Caki2 (cell line): Measurements from ENCODE around the gene VAMP2. TPM values are rescaled to one million over a fixed set of nuclear protein-coding genes. Genes with fewer than 3 reads are reported as not detected.
"Not testable (repeated sequence)": the region's sequence is repeated elsewhere in the genome, so short reads cannot be mapped to it uniquely, and the experiment has no call there.

Source experiments
- DNase-seq: peaks from one replicate; pipeline ENCODE4 v3.0.0-alpha.2; 2015; ENCODE audit warnings: low read depth
- in situ Hi-C: cut with HindIII; loops from 2 replicates; pipeline ENCODE4 v1.10.0; 2016; ENCODE audit warnings: low sequenced_read_pairs, low pct_unique_long_range_greater_than_20kb, mixed read lengths
- total RNA-seq: library from RNA; depleted of rRNA; stranded (reverse); fragments of >200 nt; shearing (Covaris generic); gene quantifications from 2 replicates; pipeline ENCODE4 v1.2.3, GENCODE V29; 2014; ENCODE audit warnings: low replicate concordance

Gene VAMP2
- total RNA-seq, 1 experiment from 2014 or later = not detected

DNA sequence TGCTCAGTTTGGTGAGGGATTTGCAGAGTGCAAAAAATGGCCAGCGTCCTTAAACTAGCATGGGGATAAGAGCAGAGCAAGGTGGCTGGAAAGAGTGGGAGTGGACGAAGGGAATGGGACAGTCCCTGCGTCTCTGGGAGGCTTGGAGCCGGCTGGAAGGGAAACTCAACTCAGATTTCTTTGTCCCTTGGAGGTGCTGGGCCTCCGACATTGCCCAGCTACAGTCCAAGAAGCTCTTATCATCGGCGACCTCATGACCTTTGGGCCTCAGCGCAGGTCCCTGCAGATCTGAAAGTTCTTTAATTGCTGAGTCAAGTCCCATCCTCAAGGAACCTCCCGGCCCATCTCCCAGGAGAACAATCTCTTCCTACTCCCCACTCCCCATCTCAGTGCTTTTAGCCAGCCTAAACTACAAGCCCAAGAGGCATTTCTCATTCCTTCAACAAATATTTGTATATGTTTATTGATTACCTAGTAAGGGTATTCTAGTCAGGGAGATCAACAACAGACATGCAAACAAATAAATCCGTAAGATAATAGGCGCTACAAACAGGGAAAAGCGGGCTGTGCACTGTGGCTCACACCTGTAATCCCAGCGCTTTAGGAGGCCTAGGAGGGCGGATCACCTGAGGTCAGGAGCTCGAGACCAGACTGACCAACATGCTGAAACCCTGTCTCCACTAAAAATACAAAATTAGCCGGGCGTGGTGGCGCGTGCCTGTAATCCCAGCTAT lies 14.4 kb upstream of the VAMP2 start:
- no peak for DNase-seq
- in situ Hi-C loops = no loop called here

DNA sequence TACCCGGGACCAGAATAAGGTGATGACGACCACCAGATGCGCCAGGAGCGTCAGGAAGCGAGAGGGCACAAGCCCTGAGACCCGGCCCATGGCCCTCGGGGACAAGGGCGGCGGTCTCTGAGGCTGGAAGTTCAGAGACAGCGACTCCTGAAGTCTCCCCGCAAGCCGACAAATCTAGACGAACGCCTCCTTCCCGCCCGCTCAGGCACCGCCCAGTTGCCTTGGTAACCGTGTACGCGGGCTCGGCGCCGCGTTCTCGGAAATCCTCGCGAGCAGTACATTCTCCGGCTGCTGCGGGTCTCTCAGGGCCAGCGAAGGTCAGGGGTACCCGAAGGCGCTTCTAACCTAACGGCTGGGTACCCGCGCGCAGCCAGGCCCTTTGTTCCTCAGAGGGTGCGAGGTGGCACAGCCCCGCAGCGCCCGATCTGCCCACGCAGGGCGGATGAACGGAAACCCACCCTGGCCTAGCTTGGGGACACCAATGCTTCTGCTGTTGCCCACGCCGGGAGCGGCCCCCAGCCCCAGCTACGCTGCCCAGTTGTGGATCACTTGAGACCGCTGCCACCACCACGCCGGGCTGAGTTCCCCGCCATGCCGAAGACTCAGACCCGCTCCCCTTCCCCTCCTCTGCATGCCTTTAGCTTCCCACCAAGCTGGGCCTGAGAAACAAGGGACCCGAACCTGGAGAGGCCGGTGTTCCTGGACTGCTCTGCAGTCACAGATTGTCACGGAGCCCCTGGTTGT lies 13.6 kb upstream of the VAMP2 start, which contains the start of gene TMEM107:
TMEM107 (minus strand) TSS at position 184 of the 744 bp plus-strand sequence; CDS start at position 90, 94 bp downstream.
- in situ Hi-C loops = no loop called here
- peak; percentile 83 for DNase-seq

DNA sequence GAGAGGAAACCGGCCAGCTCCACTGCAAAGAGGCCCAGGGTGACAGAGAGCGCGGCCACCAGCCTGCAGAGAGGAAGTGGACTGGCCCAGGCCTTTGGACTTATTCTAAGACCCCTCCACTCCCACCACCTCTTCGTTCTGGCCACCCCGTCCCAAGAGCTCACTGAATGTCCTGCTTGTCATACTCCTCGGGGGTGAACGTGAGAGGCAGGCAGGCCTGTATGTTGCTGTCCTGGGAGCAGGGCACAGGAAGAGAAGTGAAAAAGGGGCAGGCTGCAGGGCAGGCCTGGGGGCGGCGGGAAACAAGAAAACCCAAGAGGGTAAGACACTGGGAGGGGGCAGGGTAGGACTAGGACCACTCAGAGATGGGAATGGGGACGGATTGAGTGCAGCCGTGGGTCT lies 13.0 kb upstream of the VAMP2 start:
- DNase-seq = no peak
- in situ Hi-C loops = no loop called here

DNA sequence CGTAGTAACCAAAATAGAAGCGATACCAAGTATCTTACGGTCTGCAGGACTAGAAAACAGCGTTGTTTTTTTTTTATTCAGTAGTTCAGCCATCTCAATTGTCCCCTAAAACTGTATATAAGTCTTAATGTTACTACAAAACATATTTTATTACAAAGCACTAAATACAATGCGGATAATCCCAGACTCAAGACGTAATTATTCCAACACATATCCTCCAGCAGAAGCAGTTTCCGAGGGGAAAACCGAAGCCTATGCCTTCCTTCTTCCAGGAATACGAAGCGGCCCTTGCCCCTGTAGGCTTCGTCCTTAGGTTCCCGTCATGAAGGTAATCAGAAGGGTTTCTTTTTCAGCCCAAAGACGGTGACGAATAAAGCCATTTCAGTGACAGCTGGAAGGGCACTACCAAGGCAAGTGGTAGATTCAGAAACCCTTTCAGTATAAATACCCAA lies 11.1 kb upstream of the VAMP2 start:
- DNase-seq = no peak
- in situ Hi-C loops = no loop called here

DNA sequence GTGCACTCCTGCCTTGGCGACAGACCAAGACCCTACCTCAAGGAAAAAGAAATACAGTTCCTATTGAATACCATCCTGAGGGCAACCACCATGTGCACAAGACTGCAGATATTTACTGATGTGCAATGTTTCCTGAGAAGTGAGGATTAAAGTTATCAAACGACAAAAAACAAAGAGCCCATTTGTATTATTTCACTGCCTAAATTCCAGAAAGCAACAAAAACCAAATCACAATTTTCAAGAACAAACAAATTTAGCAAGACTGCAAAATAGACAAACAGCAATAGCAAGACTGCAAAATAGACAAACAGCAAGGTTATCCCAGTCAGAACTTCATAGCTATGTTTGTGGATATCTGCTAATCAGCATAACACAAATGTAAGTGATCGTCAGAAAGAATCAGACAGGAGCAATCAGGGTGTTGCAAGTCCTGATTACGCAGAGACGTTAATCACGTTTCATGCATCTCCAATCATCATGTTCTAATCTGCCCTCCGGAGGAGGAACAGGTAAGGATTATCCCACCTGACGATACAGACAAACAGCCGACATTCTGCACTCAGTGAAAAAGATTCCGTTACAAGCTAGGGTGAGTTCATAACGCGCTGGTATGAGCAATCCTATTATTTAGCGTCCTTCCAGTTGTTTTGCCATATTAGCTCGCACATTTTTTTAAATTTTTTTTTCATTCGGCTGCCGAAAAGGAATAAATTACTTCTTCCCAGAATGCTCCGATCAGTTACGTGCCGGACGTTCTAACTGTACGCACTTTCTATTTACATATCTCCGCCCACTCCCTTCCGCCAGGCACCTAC lies 10.5 kb upstream of the VAMP2 start:
- peak; percentile 97 for DNase-seq
- in situ Hi-C loops = no loop called here

DNA sequence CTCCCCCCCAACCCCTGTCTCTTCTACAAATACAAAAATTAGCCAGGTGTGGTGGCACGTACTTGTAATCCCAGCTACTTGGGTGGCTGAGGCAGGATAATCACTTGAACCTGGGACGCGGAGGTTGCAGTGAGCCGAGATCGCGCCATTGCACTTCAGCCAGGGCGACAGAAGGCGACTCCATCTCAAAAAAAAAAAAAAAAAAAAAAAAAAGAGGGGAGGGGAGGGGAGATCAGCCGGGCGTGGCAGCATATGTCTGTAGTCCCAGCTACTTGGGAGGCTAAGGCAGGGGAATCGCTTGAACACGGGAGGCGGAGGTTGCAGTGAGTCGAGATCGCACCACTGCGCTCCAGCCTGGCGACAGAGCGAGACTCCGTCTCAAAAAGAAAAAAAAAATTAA lies 7.4 kb upstream of the VAMP2 start:
- in situ Hi-C loops, DNase-seq: not testable (repeated sequence)

DNA sequence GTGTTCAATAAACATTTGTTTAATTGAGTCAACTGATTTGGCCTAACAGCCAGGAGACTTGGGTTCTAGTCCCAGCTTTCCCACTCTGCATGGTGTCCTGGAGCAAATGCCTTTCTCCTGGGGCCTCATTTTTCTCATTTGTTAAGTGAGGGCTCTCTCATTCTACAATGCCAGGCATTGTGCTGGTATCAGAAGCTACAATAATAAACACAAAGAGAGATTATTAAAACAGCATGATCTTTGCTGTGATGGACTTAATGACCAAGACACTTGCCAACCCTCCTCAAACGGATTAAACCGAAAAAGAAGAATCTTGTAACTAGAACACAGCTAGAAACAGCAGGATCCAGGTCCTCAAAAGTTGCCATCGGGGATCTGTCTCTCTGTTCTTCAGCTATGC lies 4.8 kb upstream of the VAMP2 start:
- no peak for DNase-seq
- in situ Hi-C loops = no loop called here

DNA sequence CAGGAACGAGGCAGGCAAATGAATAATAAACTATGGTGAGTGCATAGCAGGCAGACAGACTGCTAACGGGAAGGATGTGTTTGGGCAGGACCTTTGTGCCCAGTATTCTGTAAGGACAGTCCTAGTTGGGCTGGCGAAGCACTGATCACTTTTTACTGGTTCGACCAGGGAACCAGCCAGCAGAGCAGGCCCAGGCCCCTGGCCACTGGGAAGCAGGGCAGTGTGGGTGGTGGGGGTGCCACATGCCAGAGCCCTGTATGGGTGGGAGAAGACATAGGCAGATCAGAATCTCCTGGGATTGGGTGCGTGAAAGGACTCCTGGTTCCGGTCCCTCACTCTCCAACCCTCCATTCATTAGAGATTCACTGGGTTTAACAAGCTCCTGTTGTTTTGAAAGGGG lies 4.0 kb upstream of the VAMP2 start:
- in situ Hi-C loops = no loop called here
- DNase-seq = no peak

DNA sequence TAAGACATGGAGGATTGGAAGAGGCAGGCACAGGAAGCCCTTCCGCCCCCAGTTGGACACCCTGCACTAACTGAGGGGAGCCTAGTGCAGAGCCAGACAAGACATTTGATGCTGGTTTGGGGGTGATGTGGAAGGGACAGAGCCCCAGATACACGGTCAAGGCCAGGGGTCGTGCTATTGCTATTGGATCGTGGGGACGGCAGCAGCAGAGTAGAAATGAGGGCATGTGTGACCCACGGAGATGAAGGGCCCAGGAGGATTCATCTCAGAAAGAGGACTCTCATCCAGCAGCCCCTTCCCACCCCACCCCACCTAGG lies 2.0 kb upstream of the VAMP2 start:
- in situ Hi-C loops = no loop called here
- no peak for DNase-seq

DNA sequence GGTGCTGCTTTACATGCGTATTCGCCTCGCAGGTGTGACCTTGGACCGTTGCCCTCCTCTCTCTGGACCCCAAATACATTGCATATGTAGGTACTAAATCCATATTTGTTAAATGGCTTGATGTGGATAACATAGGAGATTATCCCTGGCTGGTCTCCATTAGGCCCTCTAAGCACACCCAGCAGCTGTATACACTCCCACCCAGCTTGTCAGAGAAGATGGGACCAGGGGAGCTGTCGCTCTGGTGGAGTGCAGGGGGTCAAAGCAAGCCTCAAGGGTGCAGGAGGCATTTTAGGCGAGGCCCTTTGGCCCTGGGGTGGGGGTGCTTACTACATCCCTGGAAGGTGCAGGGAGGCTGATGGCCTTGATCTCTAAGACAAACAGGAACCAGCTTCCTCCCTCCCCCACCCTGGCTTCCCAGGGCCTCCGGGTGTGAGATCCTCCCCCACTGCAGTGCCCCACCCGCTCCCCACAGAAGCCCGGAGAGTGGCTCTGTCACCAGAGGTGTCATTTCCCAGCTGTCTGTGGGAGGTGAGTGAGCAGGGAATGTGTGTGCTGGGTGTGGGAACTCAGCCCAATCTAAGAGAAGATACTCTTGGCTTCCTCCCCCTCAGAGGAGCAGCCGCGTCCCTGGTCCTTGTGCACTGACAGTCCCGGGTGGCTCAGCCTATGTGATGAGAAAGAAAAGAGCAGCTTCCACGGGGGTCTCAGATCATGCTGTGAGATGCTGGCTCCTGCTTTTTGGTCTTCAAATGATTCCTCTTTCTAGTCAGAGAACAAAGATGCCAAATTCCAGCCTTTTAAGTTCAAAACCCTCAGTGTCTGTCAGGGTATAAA lies 1.4 kb upstream of the VAMP2 start:
- in situ Hi-C loops = no loop called here
- DNase-seq = peak; percentile 44

DNA sequence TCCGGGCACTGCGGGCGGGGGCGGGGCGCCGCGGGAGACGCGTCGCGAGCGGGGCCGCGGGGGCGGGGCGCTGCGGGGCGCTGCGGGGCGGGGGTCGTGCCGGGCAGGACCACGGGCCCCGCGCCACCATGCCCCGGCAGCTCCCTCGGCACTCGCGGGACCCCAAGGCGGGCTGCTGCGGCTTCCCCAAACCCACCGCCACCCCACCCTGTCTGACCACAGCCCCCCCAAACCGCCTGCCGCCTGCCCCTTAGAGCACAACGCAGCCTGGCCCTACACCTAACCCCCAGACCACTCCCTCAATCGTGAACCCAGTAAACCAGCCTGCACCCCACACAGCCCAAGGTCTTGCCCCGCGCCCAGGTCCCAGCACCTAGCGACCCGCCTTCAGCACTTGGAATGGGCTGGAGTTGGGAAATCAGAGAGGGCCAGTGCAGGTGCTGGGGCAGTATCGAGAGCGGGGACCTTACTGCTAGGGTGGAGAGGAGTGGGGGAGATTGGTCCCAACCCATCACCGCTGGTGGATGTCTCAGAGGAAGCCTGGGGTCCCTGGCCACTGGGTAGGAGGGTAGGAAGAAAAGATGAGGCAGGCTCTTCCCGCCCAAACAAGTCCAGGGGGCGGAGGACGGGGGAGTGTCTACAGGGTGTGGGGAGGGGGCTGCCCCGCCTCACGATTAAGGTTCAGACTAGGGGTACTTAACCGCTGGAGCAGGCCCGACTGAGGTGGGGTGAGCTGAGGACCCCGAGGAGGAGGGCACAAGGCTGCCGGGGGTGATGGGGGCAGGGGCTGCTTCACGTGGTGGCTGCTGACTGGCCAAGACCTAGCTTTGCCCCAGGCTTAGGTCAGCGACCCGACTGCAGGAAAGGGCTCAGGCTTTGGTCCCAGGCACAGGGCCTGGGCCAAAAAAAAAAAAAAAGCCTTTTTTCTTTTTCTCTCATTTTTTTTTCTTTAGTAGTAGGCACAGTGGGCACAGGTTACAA lies 539 bp upstream of the VAMP2 start:
- in situ Hi-C loops = no loop called here
- no peak for DNase-seq

DNA sequence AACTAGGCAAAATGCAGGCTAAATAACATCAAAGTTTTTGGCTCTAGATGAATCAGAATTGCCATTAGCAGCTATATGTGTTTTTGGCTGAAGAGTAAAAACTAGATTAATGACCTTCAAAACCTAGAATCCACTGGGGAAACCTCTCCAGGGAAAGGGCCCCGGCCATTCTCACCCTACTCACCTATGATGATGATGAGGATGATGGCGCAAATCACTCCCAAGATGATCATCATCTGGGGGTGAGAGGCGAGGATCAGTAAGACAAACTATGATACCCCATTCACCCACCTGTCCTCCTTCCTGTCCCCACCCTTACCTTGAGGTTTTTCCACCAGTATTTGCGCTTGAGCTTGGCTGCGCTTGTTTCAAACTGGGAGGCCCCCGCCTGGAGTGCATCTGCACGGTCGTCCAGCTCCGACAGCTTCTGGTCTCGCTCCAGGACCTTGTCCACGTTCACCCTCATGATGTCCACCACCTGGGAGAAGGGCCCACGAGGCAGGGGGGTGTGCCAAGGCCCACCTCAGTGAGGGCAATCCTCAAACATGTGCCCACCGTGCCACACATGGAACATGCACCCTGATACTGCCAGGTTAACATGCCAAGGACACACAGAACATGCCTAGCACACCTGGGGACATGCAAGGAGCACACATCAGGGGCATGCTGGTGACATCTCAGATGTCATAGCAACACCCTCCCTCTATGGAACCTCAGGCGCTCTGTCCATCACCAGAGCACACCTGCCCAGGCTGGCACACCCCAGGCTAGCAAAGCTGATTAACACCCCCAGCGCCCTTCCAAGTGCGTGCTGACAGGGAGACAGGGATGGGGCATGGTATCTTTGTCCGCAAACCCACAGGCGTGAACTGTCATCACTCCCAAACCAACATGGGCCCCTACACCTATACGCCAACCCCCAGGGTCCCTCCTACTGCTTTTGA lies 1.2 kb downstream of the VAMP2 start:
- in situ Hi-C loops = no loop called here
- no peak for DNase-seq

DNA sequence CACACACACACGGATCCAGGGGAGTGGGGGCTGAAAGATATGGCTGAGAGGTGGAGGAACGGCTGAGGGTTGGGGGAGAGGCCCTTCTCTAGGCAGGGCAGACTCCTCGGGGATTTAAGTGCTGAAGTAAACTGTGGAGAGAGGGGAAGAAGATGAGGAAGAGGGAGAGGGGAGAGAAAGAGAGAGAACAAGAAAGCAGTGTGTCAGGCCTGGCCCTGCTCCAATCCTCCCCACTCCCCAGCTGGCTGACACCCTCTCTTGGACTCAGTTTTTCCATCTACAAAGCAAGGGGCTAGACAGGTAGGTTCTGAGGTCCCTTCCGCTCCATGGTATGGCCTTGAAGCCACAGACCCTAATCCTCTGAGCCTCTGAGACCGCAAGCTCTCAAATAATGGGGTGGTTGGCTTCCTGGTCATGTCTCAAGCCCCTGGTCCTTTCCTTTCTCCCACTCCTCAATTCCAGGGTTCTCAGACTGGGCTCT lies 2.0 kb downstream of the VAMP2 start:
- no peak for DNase-seq
- in situ Hi-C loops = no loop called here

DNA sequence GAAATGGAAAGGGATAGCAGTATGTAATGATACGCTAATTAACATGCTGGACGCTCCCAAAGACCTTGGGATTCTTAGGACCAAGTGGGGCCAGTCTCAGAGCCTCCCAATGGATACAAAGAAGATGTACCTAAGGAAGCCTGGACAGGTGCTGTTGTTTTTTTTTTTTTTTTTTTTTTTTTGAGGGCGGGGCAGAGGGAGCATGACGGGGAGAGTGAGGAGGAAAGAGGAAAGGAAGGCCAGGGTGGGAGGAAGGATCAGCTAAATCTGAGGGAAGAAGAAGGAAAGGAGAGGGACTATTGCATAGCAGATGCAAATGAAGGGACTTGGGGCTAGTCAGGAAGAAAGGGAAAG lies 2.5 kb downstream of the VAMP2 start:
- in situ Hi-C loops = no loop called here
- DNase-seq = no peak

DNA sequence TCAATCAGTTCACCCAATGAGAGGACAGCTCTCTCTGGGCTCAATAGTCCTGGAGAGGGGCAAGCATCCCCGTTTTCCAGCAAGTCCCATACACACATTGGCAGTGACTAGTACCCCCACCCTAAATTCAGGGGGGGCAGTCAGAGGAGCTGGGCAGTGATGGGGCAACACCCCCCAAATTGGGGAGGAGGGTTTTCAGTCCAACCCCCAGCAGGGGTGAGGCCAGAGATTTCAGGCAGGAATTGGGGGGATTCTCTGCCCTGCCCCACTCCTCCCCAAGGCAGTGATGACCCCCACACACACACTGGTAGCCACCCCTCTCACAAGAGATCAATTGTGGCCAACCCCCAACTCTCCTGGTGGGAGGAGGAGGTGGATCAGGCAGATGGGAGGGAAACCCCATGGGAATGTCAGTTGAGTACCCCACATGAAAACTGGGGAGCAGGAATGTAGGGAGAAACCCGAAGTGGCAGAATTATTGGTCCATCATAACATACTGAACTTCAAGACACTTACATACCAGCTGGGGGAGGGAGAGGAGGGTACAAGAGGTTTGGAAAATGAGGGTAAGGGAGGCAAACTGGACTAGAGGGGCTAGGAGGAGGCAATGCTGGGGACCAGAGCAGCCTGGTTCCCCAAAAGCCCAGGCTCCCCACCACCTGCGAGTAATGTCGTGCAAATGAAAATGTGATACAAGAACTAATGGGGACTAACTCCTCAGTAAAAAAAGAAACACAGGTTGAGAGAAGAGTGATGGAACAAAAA lies 3.1 kb downstream of the VAMP2 start:
- in situ Hi-C loops = no loop called here

DNA sequence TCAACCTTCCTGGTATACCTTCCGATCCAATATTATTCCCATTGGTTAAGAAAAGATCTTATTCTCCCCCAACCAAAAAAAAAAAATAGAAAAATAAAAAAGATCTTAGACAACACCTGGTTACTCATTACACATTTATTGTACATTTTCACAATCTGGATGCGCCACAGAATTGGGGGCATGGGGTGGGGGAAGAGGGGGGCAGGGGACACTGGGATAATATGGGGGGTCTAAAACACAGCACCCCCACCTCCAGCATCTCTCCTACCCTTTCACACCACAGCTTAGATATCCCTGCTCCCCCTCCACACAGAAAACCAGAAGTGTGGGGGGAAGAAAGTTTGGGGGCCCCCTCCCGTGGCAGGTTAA lies 3.7 kb downstream of the VAMP2 start:
- in situ Hi-C loops = no loop called here

More for the DNA sequence above, 3.1 kb downstream of the VAMP2 start:
- DNase-seq = no peak

More for the DNA sequence above, 3.7 kb downstream of the VAMP2 start:
- no peak for DNase-seq
